GM21717 (cell line): Measurements from ENCODE around the gene ZFYVE21.

Experiments
- ATAC-seq: cut with Tn5 transposase; IDR thresholded peaks from one replicate; pipeline ENCODE4 v1.9.1; 2021; ENCODE audit warnings: mild to moderate bottlenecking, moderate library complexity; ENCODE audit not compliant: unreplicated experiment

Gene ZFYVE21

DNA sequence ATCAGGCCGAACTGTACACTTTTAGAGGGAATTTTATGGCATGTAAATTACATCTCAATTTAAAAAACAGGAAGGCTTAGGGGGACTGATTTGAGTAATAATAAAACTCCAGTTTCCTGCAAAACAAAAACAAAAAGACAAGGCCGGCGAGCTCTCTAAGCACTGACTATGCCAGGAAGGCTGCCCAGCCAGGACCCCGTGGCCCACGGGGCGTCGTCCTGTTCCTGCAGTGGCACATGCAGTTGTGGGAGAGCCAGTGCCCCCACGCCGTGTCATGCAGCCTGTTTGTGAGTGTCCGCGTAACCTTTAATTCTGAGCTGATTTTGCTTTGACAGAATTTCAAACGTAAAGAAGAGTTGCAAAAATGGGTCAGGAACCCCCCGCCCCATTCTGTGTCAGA is 10.9 kb upstream of the ZFYVE21 start:
- no peak for ATAC-seq

DNA sequence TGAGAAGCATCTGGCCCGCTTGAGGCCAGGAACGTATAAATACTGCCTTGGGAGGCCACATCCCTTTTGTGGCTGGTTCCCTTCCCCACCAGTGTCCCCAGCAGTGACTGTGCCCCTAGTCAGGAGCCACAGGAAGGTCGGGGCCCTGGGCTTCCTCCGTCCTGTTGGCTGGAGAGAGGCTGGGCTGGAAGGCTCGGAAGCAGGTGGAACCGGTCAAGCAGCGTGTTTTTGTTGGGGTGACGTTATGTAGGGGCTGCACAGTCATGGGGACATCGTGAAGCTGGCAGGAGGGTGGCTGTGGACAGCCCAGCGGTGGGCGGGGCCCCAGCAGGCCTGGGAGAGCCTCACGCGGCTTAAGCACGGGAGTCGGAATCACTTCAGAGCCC is 10.5 kb upstream of the ZFYVE21 start:
- ATAC-seq, result no peak

DNA sequence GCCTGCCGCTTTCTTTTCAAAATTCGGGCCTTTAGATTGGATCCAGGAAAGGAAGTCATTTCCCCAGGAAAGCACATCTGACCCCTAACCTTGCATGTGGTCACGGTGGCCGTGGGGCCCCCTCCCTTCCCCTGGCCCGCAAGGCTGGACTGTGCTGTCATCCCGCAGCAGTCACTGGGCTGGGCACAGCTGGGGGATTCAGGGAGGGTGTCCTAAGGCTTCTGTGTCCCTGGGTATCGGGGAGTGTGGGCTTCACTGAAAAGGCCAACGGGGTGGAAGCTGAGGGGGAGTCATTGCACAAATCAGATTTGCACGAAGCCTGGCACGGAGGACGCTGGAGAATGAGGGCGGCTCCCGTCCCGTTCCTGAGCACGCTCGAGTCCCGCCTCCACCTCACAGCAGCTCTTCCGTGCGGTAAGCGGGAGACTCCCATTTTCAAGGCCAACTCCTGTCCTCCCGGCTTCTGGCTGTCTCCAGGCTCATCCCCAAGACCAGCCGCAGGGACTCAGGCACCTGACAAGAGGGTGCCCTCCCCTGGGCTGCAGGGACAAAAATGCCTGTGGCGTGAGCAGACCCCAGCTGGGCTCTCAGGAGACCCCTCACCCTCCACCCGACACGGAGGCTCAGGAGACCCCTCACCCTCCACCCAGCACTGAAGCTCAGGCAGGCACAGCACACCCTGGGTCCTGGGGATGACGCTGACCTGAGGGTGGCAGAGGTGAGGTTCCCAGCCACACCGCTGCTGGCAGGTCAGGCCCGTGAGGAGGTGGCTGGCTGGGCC is 9.9 kb upstream of the ZFYVE21 start:
- no peak for ATAC-seq

DNA sequence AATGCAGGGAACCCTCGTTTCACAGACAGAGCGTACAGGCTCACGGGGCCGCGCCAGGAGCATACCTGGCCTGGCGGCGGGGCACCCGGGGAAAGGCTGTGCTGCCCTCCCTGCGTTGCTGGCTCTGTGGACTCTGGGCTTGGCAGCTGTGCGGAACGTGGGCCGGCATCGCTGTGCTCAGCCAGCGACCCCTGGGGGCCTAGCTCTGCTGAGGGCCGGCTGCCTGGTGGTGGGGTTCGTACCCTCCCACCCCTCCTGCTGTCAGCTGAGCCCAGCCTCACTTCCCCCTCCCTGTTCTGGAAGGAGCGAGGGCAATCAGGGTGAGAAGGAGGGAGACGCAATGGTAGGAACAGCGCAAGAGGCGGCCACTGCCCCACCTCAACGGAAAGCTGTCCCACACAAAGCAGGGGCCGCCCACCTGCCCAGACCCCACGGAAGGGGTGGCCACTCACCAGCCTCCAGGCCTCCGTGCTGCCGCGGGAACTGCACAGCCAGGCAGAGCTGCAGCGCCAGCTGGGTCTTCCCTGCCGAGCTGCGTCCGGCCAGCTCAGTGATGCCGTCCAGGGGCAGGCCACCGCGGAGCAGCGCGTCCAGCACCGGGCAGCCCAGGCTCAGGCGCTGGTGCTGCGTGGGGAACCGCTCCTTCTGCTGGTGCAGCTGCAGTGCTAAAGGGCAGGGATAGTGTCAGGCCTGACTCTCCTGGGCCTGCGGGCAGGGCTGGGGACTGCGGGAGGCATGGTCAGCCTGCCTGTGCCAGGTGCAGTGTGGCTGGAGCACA is 8.9 kb upstream of the ZFYVE21 start:
- no peak for ATAC-seq

DNA sequence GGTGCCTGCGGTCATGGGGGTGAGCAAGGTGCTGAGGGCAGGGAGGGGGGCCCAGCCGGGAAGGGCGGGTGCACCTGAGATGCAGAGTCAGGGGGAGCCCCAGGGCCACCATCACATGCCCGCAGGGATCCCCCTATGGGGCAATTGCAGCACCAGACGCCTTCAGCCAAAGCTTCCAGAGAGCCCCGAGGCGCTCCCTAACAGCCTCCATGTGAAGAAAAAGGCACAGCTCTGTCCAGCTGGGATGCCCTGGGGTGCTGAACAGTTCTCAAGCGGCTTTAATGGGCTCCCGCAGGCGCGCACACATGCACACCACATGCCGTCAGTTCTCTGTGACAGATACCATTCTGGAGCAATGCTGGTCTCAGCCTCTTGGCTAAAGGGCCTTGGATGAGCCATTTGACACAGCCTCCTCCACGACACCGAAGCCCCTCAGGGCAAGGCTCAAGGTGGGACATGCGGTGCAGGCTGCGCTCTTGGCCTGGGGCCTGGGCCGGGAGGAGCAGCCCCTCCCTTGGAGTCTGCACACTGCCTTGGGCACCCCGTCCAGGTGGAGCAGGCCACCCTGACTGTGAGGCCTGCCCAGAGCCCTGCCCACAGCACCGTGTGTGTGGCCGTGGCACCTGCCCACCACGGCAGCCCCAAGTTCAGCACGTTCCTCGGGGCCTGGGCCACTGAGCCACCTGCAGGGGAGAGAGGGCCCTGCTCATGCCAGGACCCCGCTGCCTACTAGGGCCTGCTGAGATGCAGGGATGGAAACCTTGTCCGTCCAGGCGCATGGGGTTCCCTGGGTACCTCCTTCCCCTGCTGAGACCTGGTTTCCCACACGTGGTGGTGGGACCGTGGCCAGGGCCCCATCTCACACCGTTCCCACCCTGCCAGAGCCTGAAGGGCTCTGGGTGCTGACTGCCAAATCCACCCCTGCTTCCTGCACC is 8.0 kb upstream of the ZFYVE21 start:
- no peak for ATAC-seq

DNA sequence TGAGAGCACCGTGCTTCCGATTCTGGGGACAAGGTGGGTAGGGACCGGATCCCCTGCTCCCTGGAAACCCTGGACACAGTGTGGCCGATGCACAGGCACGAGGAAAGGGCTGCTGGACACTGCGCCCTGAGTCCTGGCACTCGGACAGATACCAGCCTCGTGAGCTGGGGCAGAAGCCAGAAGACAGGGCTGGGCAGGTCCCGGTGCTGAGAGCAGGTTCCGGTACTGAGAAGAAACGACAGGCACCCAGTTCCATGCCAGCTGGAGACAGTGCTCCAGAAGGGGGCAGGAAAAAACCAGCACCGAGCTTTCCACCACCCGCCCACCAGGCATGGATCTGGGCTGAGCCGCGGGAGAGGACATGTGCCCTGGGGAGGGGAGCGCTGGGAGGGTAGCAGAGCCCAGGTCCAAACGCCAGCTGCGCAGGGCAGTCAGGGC is 6.8 kb upstream of the ZFYVE21 start:
- no peak for ATAC-seq

DNA sequence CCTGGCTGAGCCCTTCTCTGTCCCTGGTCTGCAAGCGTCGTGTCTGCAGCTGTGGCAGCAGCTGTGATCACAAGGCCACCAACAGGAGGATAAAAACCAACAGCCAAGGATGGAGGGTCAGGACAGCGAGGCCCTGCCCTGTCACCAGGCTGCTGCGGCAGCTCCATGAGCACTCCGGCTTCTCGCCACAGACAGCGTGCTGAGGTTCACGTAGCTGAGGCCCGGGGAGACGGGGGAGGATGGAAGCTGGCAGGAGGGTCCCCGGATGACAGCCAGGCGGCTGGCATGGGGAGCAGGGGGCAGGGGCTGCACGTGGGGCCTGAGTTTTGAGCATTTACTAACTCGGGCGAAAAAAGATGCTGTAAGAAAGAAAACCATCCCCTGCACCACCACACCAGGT is 5.8 kb upstream of the ZFYVE21 start:
- no peak for ATAC-seq

DNA sequence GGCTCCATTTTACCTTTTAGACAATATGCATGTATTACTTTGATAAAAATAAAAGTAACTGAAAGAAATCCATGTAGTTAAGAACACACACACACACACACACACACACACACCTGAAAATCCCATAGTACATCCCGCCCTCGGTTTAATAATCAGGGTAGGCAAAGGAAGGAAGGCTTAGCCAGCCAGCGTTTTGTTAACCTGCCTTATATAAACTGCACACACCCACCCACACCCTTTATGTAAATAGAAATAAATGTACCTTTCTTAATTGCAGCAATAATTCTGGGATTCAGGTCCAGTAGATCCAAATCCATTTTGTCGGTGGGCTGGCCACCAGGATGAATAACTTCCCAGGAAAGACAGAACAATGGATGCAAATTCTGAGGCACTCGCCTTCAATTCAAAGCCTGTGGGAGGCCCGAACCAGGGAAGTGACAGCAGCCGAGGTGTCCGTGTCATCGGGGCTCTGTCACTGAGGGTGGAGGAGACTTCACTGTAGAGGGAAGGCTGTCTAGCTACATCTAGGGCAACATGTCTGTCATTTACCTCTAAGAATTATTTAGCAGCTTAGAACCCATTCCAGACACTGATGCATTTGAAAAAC is 4.7 kb upstream of the ZFYVE21 start:
- ATAC-seq, result no peak

DNA sequence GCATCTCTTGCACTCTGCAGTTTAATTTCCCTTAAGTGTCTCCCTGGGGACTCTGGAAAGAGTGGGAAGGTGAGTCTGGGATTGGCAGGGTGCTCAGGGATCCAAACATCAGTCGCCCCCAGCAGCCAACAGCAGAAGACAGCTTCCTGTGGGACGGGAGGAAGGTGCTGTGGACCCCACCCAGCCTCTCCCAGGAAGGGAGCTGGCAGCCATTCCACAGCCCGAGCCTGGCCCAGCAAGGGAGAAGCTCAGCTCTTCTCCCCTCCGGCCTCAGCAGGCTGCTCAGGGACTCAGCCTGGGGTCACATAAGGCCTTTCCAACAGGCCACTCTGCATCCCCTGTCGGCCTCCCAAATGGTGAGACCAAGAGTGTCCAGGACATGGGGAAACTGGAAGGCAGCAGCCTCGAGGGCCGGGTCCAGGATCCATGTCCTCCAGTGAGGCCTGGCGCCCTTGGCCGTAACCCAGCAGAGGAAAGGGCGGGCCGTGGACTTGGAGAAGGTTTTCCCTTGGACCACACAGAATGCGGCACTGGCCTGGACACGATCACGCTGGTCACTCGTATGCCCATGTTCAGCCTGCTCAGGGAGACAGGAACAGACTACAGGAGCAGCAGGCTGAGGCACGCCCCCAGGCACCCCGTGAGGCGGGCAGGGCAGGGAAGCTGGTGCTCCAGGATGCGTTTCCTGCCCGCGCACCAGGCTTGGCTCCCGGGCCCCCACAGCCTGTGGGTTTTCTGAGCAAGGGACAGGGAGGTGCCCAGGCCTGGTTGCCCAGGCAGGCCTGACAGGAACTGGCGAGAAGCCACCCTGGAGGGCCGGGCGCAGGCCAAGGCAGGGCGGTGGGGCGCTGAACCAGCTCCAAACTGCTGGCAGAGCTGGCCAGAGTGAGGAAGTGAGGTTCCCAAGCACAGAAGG is 3.8 kb upstream of the ZFYVE21 start:
- ATAC-seq, result no peak

DNA sequence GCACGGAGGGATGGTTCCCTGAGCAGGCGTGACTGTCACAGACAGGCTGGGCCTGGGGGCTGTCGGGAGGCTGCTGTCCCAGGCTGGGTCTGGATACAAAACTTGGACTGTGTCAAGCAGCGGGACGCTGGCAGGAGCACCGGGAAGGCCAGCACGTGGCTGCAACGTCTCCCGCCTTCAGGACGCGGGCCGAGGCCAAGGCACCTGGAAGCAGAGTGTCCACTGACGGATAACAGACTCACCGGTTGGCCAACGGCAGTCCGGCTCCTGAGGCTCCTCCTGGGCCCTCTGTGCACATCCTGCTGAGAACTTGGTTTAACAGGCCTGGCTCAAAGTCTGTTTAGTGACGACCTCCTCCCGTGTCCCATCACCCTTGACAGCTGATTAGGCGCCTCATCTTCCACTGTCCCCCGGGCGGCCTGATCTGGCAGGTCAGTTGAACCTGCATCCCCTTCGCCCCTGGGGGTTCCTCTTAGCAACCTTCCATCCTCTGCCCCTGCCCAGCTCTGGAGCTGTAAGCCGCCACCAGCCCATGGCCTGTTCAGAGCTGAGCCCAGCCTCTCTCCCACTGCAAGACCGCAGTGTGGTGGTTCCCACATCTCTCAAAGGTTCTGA is 2.9 kb upstream of the ZFYVE21 start:
- ATAC-seq, result no peak

DNA sequence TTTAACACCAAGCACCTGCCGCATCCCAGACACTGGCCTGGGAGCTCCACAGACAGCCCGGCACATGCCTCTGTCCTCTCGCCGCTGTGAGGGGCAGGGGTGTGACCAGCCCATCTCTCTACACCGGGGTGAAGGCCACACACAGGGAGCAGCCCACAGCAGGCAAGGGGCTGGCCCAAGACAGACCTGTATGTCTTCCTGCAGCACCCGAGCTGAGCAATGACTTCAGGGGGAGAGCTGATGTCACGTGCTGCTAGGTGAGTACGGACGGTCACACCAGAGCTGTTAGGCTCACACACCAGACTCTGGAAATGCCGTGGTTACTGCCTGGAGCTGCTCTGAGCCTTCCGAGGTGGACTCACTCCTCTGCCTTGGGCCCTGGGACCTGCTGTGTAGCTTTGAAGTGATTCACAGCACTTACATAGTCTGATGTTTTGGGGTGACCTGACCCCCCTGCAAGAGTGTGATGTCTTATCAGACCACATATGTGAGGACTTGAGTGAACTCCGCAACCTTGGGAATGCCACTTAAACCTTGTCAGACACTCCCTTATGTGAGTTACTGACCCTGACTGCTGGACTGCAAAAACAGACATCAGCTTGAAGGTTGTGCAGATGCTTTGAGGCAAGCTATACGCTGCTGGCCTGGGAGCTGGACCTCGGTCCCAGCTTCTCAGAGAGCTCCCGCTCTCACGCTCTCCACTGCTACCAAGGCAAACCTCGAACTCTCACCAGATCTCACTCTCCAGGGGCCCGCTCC is 2.1 kb upstream of the ZFYVE21 start:
- no peak for ATAC-seq

DNA sequence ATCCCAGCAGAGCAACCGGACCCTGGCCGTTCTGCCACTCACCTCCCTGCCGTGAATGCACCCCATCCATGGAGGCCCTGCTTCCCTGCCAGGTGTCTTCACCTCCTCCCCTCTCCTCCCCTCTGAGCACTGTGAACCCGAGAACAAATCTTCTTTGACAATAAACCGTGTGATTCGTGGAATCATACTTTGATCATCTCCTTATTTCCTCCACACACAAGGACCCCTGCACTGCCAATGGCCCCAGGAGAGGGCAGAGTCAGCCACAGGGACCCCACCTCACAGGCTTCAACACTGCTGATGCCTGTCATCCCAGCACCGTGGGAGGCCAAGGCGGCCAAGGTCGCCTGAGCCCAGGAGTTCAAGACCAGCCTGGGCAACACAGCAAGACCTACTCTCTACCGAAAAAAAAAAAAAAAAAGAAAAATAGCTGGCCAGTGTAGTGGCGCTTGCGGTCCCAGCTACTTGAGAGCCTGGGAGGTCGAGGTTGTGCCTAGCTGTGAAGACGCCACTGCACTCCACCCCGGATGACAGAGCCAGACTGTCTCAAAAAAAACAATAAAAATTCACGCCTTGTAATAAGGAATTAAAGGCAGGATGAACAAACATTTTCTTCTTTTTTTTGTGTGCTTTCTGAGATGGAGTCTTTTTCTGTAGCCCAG is 1.4 kb upstream of the ZFYVE21 start:
- no peak for ATAC-seq

DNA sequence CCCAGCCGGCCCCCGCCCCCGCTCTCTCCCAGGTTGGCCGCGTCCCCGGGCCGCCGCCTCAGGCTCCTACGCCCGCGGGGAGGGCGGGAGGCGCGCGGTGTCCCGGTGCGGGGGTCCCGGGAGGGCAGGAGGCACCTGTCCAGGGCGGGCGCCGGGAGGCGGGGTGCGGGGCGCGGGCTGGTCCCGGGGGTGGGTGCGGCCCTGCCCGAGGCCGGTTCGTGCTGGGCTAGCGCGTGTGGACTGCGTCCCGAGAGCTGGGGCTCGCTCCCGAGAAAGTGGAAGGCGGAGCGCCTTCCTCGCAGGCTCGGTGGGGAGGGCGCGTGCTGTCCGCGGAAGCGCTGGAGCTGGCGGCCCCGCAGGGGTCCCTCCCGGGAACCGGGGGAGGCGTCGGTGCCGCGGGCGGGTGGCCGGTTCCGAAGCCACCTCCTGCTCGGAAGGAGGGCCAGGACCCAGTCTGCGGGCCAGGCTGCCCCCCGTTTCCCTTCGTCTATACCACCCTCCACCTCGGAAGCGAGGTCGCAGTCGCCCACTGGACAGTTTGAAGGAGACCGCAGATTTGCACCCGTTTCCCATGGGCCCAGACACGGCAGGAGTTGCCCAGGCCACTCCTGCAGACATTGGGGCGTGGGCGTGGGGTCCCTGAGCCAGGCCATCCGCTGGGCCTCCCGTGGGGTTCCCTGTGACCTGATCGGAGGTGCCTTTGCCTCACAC is 636 bp downstream of the ZFYVE21 start:
- ATAC-seq, result peak; percentile 2

DNA sequence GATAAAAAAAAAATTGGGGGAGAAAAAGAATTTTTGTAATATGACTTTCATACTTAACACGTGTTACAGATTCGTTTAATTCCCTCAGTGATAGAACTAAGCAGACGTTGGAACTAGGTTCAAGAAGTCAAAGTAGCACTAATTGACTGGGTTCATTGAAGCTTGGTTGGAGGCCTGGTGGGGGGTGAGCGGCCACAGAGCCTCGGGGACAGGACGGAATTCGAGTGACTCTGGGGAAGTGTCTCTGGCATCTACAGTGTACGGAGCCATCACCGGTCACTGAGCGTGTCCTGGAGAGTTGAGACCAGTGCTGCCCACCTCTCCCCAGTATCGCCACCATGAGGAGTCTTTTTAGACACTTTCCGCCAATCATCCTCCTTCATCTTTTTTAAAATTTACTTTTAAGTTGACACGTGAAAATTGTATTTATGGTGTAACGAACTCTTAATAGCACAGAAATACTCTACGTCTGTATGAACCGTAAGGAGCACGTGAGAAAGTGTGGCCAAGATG is 1.3 kb downstream of the ZFYVE21 start:
- no peak for ATAC-seq

DNA sequence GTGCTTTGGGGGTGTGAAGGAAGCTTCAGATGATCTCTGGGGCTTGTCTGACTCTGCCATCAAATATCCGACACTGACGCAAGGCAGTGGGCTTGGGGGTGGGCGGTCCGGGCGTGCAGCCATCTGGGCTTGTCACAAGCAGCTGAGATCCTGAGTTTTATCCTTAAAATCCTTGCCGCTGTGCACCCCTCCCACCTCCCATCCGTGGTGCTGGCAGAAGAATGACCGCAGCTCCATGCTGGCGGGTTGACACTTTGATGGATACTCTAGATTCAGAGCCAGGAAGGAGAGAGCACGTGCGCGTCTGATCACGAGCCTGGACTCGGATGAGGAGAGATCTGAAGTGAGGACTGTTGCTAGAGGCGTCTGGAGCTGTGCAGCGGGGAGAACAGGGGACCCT is 3.0 kb downstream of the ZFYVE21 start:
- no peak for ATAC-seq

DNA sequence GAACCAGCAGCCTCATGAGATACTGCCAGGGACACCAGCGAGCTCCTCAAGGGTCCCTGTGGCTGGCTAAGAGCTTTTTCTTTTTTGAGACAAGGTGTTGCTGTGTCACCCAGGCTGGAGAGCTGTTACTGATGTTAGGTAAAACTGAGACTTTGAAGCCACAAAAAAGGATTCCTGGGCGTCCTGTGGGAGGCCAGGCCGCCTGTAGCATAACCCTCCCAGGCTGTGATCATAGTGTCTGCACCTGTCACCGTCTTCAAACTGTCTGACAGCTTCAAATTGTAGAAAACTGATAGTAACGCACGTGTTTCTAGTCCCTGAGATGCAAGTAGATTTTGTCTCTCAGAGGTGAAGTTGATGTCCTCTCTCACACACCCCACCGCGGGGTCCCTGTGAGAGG is 4.1 kb downstream of the ZFYVE21 start:
- ATAC-seq, result no peak
